HG03342 (cell line): Measurements from ENCODE around the gene SMARCA4.

Experiments used
- ATAC-seq: cut with Tn5 transposase; IDR thresholded peaks from one replicate; pipeline ENCODE4 v1.9.1; 2021; ENCODE audit warnings: mild to moderate bottlenecking, moderate library complexity; ENCODE audit not compliant: unreplicated experiment

Gene SMARCA4

DNA sequence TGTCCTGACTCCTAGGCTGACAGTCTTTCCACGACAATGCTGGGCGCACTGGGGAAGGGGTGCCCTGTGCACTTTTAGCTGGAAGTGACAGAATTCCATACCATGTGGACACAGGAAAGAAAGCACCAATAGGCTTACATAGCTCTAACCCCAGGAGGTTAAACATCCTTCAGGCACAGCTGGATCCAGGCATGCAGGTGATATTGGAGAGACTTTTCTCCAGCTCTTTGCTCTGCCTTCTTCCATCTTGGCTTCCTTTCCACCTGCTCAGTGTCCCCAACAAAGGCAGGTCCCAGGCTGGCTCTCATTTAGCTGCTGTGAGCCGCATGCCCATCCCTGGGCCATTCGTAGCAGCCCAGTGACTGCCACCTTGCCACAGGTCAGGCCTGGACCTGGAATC is 67.3 kb downstream of the SMARCA4 start:
- ATAC-seq = no peak

DNA sequence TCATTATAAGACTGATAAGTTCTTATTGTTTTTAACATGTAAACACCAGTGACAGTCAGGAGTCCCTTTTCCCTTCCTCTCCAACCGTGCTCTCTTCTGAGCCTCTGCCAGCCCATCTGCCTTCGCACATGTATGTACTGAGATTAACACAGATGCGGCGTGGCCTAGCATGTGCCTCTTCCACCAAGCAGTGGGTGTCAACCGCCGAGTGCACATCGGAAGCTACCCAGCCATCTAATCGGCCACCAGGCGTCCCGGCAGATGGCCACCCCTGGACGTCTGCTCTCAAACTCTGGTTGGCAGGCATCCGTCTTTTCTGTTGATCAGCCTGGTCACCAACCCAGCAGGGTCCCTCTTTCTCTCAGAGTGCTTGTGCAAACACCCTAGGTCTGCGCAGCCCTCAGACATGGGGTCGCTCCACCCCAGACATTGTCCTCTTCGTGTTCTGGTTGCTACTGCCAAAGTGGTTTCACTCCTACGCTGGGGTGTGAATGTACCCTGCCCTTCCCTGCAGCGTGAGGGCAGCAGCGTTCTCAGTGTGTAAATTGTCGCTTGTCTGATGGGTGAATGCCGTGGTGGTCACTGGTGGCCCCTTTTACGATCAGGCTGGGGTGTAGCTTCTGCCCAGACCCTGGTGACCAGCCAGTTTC is 70.7 kb downstream of the SMARCA4 start:
- no peak for ATAC-seq

DNA sequence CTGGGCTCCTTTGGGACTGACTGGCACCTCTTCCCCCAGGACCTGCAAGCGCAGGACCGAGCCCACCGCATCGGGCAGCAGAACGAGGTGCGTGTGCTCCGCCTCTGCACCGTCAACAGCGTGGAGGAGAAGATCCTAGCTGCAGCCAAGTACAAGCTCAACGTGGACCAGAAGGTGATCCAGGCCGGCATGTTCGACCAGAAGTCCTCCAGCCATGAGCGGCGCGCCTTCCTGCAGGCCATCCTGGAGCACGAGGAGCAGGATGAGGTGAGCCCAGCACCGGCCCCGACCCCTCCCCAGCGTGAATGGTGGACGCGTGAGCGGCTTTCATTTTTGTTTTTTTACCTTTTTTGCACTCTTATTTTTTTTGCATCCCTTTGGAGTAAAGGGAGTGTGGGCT is 72.4 kb downstream of the SMARCA4 start:
- no peak for ATAC-seq

DNA sequence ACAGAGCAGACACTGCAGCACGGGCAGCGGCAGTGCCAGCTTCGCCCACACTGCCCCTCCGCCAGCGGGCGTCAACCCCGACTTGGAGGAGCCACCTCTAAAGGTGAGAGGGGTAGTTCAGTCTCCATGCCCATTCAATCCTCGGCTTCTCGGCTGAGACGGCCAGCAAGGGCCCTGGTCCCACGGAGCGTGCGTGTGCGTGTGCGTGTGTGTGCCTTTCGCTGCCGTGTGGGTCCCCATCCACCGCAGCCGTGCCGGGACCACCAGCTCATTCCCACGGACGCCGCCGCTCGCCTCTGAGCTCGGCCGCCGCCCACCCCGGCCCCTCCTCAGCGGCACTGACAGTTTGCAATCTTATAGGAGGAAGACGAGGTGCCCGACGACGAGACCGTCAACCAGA is 72.9 kb downstream of the SMARCA4 start:
- ATAC-seq = no peak

DNA sequence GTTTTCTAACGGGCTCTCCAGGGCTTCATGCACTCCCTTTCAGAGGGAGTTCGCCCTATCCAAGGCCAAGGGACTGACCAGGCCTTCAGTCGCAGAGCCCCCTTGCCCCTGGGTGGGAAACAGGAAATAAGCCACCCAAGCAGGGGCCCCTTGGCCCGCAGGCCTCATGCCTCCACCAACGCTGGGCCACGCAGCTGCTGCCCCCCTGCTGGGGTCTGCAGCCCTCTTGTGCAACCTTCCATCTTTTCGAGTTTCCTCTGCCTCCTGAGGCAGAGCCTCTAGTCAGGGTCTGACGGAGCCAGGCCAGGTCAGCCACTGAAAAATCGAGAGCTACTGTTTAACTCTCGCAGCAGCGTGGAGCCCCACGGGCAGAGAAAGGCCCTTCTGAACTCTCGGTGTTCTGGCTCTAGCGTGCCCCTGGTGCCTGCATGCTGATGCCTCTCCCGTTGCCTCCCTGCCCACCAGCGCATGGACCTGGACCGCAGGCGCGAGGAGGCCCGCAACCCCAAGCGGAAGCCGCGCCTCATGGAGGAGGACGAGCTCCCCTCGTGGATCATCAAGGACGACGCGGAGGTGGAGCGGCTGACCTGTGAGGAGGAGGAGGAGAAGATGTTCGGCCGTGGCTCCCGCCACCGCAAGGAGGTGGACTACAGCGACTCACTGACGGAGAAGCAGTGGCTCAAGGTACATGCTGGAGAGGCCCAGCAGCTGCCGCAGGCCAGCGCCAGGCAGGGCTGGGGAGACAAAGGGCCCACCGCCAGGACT is 73.8 kb downstream of the SMARCA4 start:
- ATAC-seq = no peak

DNA sequence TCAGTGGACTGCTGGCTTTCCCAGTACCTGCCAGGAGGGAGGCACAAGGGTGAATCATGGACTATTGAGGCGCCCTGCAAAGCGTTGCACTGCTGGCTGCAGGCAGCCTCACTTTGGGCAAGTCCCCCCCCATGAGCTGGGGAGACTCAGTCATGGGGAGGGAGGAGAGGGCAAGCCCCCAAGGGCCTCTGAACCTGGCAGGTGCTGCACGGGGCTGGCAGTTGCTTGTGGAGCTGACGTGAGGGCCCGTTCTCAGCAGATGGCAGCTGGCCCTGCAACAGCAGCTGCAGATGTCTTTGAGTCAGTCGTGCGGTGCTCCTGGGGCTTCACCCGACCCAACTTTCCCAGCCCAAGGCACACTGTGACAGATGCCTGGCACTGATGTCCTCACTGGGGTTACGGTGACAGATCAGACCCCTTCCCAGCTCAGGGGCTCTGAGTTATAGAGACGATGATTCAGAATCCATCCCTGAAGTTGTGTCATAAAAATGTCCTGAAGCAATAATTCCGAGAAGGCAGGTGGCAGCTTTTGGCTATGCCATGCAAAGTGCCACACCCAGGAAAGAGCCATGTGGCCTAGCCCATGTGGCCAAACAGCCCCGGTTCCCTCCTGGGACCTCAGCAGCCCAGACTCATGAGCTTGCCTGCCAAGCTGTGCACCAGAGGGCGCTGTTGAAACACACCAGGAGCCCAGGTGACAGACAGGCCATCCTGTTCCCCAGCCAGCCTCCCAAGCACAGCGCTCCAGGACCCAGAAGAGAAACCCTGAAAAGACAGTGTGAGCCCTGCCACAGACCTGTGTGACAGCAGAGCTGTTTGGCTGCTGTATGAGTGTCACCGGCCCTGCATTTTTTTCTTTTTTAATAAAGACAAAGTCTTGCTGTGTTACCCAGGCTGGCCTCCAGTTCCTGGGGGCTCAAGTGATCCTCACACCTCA is 74.9 kb downstream of the SMARCA4 start:
- ATAC-seq = peak; percentile 82

DNA sequence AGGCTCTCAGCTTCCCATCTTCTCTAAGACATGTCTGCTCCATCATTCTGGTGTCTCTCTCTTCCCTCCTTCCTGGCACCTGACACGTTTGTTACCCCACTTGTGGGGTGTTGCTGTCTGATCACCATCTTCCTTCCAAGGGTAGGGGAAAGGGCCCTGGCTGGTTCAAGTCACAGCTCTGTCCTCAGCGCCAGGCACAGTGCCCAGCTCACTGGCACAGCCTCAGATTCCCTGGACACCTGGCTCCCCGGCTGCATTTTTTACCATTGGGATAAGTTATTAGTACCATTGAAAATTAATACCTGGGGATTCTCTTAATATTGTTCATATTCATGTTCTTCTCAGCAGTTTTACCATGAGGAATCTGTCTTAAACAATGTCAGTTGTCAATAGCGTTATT is 77.7 kb downstream of the SMARCA4 start:
- no peak for ATAC-seq

DNA sequence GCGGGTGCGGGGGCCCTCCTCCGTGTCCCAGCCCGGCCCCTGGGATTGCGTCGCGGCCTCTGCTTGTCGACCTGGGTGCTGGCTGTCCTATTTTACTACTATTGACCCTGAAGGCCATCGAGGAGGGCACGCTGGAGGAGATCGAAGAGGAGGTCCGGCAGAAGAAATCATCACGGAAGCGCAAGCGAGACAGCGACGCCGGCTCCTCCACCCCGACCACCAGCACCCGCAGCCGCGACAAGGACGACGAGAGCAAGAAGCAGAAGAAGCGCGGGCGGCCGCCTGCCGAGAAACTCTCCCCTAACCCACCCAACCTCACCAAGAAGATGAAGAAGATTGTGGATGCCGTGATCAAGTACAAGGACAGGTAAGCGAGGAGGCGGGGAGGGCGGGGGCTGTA is 80.4 kb downstream of the SMARCA4 start:
- no peak for ATAC-seq

DNA sequence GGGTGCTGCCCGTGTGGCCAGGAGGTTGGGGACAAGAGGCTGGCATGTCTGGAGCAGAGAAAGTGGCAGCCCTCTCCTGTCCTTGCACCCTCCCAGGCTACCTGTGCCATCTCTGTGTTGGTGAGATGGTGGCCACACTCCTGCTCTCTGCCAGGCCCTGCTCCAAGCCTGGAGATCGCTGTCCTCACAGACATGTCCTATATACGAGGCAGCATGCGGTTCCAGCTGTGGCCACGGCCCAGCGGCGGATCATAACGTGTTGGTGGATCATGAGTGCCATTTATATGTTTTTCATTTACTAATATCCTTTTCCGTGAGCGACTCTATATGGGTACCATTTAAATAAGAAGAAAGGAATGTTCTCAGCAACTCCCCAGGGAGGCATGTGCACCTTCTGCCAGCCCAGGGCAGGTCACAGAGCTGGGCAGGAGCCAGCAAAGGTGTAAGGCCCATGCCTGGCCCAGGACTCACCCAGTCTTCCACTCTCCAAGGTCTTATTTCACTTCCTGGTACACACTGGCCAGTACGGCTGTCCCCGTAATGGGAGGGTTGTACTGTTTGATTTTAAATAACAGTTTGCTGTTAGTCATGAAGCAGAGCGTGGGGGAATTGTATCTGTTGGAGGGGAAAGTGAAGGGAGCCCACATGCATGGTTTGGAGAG is 81.3 kb downstream of the SMARCA4 start:
- ATAC-seq = no peak

DNA sequence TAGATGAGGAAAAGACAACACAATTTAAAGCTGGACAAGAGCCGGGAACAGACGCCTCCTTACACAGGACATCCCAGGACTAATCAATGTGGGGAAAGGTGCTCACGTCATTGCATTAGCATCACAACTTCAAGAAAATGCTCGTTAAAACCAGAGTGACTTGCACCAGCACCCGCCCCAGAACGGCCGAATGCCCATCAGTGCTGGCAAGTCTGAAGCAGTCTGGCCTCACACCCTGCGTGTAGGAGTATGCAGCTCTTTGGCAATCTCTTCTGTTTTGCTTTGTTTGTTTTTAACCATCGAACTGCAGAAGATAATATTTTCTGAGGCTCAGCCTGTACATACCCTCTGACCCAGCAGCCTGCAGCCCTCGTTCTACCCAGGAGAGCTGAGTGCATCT is 83.6 kb downstream of the SMARCA4 start:
- ATAC-seq = no peak

DNA sequence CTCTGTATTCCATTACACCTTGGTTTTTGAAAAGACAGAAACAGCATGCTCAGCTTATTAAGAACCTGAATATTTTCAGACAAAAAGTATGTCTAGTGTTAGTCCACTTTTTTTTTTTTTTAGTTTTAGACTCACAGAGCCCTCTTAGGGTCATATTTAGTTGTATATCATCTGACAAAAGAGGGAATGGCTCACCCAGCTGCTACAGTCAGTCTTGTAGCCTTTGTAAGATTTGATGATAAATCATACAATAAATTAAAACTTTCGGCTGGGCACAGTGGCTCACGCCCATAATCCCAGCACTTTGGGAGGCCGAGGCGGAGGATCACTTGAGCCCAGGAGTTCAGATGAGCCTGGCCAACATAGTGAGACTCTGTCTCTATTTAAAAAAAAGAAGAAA is 84.7 kb downstream of the SMARCA4 start:
- no peak for ATAC-seq

DNA sequence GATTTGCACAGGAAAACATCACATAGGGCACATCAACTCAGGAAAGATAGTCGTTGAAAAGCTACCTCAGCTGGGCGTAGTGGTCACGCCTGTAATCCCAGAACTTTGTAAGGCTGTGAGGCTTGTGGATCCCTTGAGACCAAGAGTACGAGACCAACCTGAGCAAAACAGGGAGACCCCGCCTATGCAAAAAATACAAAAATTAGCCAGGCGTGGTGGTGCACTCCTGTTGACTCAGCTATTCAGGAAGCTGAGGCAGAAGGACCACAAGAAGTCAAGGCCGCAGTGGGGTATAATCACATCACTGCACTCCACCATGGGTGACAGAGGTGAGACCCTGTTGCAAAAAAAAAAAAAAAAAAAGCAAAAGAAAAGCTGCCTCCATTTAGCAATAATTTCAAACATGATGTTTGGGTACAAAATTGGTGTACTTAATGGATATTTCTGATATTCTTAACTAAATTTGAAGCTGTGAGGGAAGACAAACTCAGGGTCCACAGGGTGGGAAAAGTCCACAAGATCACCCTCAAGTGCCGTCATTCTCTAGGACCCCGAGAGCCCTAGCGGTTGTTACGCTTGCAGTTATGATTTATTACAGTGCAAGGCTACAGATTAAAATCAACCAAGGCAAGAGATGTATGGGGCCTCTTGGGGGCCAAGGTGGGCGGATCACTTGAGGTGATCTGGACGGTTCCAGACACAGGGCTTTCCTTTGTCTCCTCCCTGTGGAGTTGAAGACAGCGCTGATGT is 86.0 kb downstream of the SMARCA4 start:
- peak; percentile 42 for ATAC-seq

DNA sequence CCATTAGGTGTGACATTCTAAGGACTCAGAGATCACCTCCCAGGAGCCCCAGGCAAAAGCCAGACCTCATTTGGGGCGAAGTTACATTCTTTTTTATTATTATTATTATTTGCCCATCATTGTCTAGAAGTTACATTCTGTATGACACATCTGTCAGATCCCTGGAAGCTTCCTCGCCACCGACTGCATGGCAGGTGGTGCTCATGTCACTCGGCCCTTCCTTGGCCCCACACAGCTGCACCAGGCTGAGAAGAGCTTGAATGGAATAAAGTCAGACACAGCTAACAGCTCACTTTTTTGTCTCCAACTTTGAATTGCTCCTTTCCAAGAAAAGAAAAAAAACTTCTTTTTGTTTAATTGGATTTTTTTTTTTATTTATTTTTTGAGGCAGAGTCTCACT is 87.0 kb downstream of the SMARCA4 start:
- ATAC-seq = no peak

DNA sequence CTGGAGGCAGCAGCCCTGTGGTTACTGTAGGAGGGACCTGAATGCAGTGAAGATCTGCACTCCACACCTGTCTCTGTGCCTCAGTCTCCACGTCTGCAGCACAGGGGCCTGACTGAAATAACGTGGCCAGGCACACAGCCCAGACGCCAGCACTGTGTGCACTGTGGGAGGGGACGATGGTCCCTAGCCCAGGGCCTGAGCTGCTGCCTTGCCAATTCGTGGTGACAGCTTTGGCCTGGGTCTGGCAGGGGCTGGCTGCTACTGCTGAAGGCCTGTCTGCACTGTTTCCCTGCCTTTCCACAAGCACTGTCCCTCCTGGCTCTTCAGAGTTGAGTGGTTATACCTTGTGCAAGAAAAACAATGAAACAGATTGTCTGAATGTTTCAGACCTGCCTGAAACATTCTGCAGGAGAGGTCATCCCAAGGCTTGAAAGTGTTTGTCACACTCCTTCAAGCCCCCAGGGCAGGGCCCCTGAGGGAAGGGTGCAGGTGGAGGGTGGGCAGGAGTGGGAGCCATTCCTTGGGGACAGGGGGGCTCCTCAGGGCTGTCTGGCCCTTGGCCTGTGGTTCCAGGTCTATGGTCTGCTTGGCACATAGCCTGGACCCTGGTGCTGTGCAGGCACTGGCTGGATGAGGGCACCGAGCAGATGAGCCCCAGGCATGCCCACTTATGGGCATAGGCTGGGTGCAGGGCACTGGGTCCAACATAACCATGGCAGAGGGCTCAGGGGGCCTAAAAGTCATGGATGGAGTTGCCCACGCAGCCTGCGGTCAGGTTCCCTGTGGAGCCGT is 89.7 kb downstream of the SMARCA4 start:
- ATAC-seq = no peak

DNA sequence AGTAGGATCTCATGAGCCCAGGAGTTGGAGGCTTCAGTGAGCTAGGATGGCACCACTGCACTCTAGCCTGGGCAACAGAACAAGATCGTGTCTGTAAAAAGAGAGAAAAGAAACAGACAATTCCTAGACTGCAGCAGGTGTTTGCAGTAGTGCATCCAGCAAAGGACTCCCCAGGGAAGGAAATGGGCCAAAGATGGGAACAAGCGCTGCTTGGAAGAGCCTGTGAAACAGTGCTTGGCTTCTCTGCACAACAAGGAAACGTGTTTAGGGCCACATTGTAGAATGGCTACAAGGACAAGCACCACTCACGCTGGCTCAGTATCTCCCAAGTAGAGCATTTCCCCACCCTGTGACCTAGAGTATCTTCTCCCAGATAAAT is 93.0 kb downstream of the SMARCA4 start:
- no peak for ATAC-seq

DNA sequence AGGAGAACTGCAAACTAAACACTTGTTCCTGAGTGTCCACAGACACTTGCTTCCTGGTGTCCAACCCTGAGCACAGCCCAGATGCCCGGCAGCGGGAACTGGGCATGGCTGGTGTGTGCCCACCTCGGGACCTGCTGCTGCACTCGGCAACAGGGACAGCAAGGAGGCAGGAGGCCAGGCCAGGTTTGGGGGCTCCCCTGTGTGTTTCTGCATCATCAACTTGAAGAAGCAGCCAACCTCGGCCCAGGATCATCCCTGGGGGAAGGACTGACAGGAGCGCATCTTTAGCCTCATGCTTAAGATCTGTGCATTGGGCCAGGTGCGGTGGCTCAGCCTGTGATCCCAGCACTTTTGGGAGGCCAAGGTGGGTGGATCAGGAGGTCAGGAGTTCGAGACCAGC is 93.4 kb downstream of the SMARCA4 start:
- no peak for ATAC-seq

DNA sequence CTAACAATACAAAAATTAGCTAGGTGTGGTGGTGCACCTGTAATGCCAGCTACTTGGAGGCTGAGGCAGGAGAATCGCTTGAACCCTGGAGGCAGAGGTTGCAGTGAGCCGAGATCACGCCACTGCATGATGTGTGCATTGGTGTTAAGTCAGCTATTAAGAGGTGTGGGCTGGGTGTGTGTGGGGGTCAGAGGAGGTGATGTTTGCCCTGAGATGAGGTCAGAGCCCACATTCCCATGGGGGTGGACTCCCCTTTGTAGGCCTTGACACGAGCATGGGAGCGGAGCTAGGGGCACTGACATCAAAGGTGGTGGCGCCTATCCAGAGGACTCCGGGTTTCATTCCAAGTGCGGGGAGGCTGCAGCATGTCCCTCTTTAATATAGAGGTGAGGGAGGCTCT is 93.8 kb downstream of the SMARCA4 start:
- ATAC-seq = no peak

DNA sequence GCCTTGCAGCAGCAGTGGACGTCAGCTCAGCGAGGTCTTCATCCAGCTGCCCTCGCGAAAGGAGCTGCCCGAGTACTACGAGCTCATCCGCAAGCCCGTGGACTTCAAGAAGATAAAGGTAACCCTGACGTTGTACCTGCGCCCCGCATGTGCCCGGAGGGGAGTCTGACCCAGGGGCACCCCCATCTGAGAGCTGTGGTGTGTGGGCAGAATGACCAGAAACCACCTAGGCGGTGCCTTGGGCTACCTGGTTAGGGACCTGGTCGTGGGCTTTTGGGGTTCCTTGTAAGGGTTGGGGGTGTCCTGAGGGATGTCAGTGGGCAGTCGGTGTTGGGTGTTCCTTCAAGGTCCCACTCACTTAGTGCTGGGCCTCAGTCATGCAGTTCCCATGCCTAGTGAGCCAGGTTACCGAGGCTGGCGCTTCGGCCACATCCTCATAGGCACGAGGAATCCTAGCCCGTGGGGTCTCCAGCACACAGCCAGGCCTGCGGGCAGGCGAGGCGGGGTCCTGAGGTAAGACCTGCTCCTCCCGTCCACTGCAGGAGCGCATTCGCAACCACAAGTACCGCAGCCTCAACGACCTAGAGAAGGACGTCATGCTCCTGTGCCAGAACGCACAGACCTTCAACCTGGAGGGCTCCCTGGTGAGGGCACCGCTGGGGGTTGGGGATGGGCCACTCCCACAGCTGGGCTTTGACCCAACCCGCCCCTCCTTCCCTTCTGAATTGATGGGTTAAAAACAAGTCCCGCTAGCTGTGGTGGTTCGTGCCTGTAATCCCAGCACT is 97.6 kb downstream of the SMARCA4 start:
- no peak for ATAC-seq
